Ascending aorta (tissue), 2 donors: ENCODE measurements around the gene WDR36. TPM values are rescaled to one million over a fixed set of nuclear protein-coding genes. Genes with fewer than 3 reads are reported as not detected.

Experiments
- DNase-seq, 2 donors: peaks; one replicate each; pipeline ENCODE4 v3.0.0-alpha.2; 2019; ENCODE audit warnings: low spot score in 2 of 2
- H3K27ac ChIP-seq, 2 donors: fragments of 200-600 bp; sonication (generic); one replicate each; pipeline ENCODE4 v1.5.1; 2016 to 2017; ENCODE audit warnings: mild to moderate bottlenecking in 1 of 2
- H3K27me3 ChIP-seq: fragments of 200-600 bp; sonication (generic); one replicate; pipeline ENCODE4 v1.5.1; 2017
- H3K36me3 ChIP-seq, 2 donors: fragments of 200-600 bp; sonication (generic); one replicate each; pipeline ENCODE4 v1.5.1; 2016
- H3K4me1 ChIP-seq, 2 donors: fragments of 200-600 bp; sonication (generic); one replicate each; pipeline ENCODE4 v1.5.1; 2016 to 2017; ENCODE audit warnings: mild to moderate bottlenecking in 1 of 2
- H3K4me3 ChIP-seq, 2 donors: fragments of 200-600 bp; sonication (generic); one replicate each; pipeline ENCODE4 v1.5.1; 2016 to 2017; ENCODE audit warnings: mild to moderate bottlenecking in 1 of 2
- H3K9me3 ChIP-seq, 2 donors: fragments of 200-600 bp; sonication (generic); one replicate each; pipeline ENCODE4 v1.5.1; 2016
- intact Hi-C: fragments of 100-400 bp; cut with DNase I; formaldehyde crosslinking; loops from one replicate; pipeline ENCODE4 v1.15.1; 2023
- total RNA-seq: library from RNA; depleted of rRNA; stranded (reverse); fragments of >200 nt; gene quantifications from one replicate; pipeline ENCODE4 v1.1.0, GENCODE V29; 2016
- TF ChIP-seq, protein P1 (sequence below), 3 experiments: fragments of 200-600 bp in 2 of 3; fragments of 450-650 bp in 1 of 3; sonication (generic) in 2 of 3; IDR thresholded peaks; one replicate each; pipeline ENCODE4 v1.5.1; 2016 to 2019; ENCODE audit warnings: antibody characterized with exemption in 3 of 3, mild to moderate bottlenecking in 1 of 3, moderate library complexity in 1 of 3

The WDR36 gene
- total RNA-seq, 1 donor from 2014 or later: 8.4 TPM

- no peak overlapping the region for H3K4me3 ChIP-seq
- H3K9me3 ChIP-seq: no peaks in the 10 kb centered on the region
- intact Hi-C loops: no loop called here
- no peak for DNase-seq
- no peaks in the 10 kb centered on the region for H3K27me3 ChIP-seq
- no peak overlapping the region for H3K27ac ChIP-seq
- H3K4me1 ChIP-seq: no peaks in the 10 kb centered on the region
- no peaks in the 10 kb centered on the region for H3K36me3 ChIP-seq
- TF ChIP-seq, protein P1, sequence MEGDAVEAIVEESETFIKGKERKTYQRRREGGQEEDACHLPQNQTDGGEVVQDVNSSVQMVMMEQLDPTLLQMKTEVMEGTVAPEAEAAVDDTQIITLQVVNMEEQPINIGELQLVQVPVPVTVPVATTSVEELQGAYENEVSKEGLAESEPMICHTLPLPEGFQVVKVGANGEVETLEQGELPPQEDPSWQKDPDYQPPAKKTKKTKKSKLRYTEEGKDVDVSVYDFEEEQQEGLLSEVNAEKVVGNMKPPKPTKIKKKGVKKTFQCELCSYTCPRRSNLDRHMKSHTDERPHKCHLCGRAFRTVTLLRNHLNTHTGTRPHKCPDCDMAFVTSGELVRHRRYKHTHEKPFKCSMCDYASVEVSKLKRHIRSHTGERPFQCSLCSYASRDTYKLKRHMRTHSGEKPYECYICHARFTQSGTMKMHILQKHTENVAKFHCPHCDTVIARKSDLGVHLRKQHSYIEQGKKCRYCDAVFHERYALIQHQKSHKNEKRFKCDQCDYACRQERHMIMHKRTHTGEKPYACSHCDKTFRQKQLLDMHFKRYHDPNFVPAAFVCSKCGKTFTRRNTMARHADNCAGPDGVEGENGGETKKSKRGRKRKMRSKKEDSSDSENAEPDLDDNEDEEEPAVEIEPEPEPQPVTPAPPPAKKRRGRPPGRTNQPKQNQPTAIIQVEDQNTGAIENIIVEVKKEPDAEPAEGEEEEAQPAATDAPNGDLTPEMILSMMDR (IDR thresholded peaks at IDR 0.05): no peak
These were observed 52.3 kb downstream of the WDR36 start for GRCh38 chr5:111144352-111144930.

DNA sequence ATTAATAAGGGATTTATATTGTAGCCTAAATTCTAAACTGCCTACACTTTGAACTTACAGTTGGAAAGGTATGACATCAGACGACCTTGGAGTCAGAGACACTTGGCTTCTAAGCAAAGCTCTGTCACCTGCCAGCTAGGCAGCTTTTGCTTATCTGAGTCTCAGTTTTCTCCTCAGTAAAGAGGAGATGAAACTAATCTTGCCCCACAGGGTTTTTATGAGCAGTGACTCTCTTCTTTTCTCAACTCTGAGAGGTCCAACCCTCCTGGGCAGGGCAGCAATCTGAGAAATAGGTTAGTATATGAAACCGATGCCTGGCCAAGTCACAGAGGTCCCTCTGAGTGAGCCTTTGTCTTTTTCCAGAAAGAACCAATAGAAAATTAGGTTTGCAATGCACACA is 53.9 kb downstream of the WDR36 start:
- no peaks in the 10 kb centered on the region for H3K36me3 ChIP-seq
- intact Hi-C loops: no loop called here
- no peak overlapping the region for H3K4me3 ChIP-seq
- TF ChIP-seq, protein P1 (IDR thresholded peaks at IDR 0.05): no peak
- no peak overlapping the region for H3K27ac ChIP-seq
- no peaks in the 10 kb centered on the region for H3K9me3 ChIP-seq
- no peaks in the 10 kb centered on the region for H3K4me1 ChIP-seq
- H3K27me3 ChIP-seq: no peaks in the 10 kb centered on the region
- DNase-seq: no peak

- no peaks in the 10 kb centered on the region for H3K9me3 ChIP-seq
- H3K36me3 ChIP-seq: no peaks in the 10 kb centered on the region
- no peaks in the 10 kb centered on the region for H3K27me3 ChIP-seq
- TF ChIP-seq, protein P1 (IDR thresholded peaks at IDR 0.05): no peak
- intact Hi-C loops: no loop called here
- no peak overlapping the region for H3K27ac ChIP-seq
- DNase-seq: no peak
- no peaks in the 10 kb centered on the region for H3K4me1 ChIP-seq
- no peak overlapping the region for H3K4me3 ChIP-seq
These were observed 55.4 kb downstream of the WDR36 start for GRCh38 chr5:111147502-111147901.

DNA sequence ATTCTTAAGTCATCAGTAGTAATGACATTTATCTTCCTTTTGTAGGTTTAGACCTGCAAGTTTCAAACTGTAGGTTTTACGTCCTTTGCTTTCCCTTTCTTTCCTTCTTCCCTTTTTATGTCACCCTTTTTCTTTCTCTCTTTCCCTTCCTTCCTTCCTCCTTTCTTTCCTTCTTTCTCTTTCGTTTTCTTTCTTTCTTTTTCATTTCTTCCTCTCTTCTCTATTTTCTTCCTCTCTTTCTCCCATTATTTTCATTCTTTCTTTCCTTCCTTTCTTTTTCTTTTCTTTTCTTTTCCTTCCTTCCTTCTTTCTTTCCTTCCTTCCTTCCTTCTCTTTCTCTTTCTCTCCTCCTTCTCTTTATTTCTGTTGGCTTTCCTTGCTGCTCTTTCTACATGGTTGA is 59.9 kb downstream of the WDR36 start:
- H3K4me3 ChIP-seq: no peak overlapping the region
- no peaks in the 10 kb centered on the region for H3K9me3 ChIP-seq
- H3K4me1 ChIP-seq: no peaks in the 10 kb centered on the region
- no peaks in the 10 kb centered on the region for H3K27me3 ChIP-seq
- H3K27ac ChIP-seq: no peak overlapping the region
- intact Hi-C loops: no loop called here
- no peaks in the 10 kb centered on the region for H3K36me3 ChIP-seq
- TF ChIP-seq, protein P1 (IDR thresholded peaks at IDR 0.05): no peak
- no peak for DNase-seq

DNA sequence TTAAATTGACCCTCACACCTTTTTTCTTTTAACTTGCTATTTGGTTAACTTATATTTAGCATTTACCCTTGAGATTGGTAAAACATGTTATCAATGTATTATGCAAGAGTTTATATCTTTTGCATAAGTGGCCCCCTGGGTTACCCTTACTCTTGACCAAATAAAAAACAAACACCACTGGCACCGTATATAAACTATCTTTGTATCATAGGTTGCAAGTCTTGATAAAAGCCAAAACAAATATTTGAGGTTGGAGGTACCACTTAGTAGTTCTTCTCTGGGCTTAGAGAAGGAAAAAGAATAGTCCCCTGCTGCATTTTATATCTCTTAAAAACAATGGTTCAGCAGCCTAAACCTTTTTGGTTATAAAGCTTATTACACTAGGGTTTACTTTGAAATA is 61.3 kb downstream of the WDR36 start:
- TF ChIP-seq, protein P1 (IDR thresholded peaks at IDR 0.05): no peak
- Histone ChIP-seq H3K36me3 (no peaks in the 10 kb centered on the region), H3K9me3 (no peaks in the 10 kb centered on the region), H3K27ac (no peak overlapping the region), H3K4me3 (no peak overlapping the region), H3K4me1 (no peaks in the 10 kb centered on the region), H3K27me3 (no peaks in the 10 kb centered on the region)
- no peak for DNase-seq
- intact Hi-C loops: no loop called here

- DNase-seq: no peak
- TF ChIP-seq, protein P1 (IDR thresholded peaks at IDR 0.05): no peak
- Histone ChIP-seq H3K27ac (no peak overlapping the region), H3K27me3 (no peaks in the 10 kb centered on the region), H3K36me3 (no peaks in the 10 kb centered on the region), H3K4me3 (no peak overlapping the region), H3K9me3 (no peaks in the 10 kb centered on the region), H3K4me1 (no peaks in the 10 kb centered on the region)
- intact Hi-C loops: no loop called here
These were observed 61.8 kb downstream of the WDR36 start for GRCh38 chr5:111153945-111154344.
